NCI-H524 treated with DMSO at 0.1 percent for 48 hours (cell line): Measurements from ENCODE around the gene CXCL17.
"Not testable (repeated sequence)": the region's sequence is repeated elsewhere in the genome, so short reads cannot be mapped to it uniquely, and the experiment has no call there.

Experiments
- DNase-seq: peaks from one replicate; lab custom pipeline; 2025; lab: John Stamatoyannopoulos, UW

Gene CXCL17

GRCh38 chr19:42442833-42443232 lies at the start of gene CXCL17:
Gene CXCL17 (minus strand): TSS chr19:42442946. CDS start chr19:42442832, 114 bp downstream.
- DNase-seq, result no peak

GRCh38 chr19:42488783-42489521 lies 46.2 kb upstream of the CXCL17 start:
- no peak for DNase-seq

GRCh38 chr19:42487798-42488178 lies 45.0 kb upstream of the CXCL17 start:
- no peak for DNase-seq

GRCh38 chr19:42487032-42487797 lies 44.5 kb upstream of the CXCL17 start:
- no peak for DNase-seq

- DNase-seq, result not testable (repeated sequence)
These were observed 42.3 kb upstream of the CXCL17 start for GRCh38 chr19:42485036-42485435.

GRCh38 chr19:42480335-42481095 lies 37.8 kb upstream of the CXCL17 start:
- DNase-seq, result no peak

- DNase-seq, result no peak
These were observed 37.0 kb upstream of the CXCL17 start for GRCh38 chr19:42479736-42480135.

- DNase-seq, result no peak
These were observed 36.1 kb upstream of the CXCL17 start for GRCh38 chr19:42478765-42479311.

GRCh38 chr19:42477933-42478332 lies 35.2 kb upstream of the CXCL17 start:
- DNase-seq, result no peak

GRCh38 chr19:42477117-42477516 lies 34.4 kb upstream of the CXCL17 start:
- no peak for DNase-seq

- no peak for DNase-seq
These were observed 32.6 kb upstream of the CXCL17 start for GRCh38 chr19:42475366-42475765.

GRCh38 chr19:42474743-42475142 lies 32.0 kb upstream of the CXCL17 start:
- DNase-seq, result no peak

- no peak for DNase-seq
These were observed 30.9 kb upstream of the CXCL17 start for GRCh38 chr19:42473686-42474085.

GRCh38 chr19:42472402-42473147 lies 29.8 kb upstream of the CXCL17 start:
- no peak for DNase-seq

- no peak for DNase-seq
These were observed 29.0 kb upstream of the CXCL17 start for GRCh38 chr19:42471554-42472249.

- DNase-seq, result no peak
These were observed 26.8 kb upstream of the CXCL17 start for GRCh38 chr19:42469311-42470235.

GRCh38 chr19:42468273-42468796 lies 25.6 kb upstream of the CXCL17 start:
- DNase-seq, result no peak

- no peak for DNase-seq
These were observed 24.5 kb upstream of the CXCL17 start for GRCh38 chr19:42467183-42467760.

- DNase-seq, result no peak
These were observed 23.9 kb upstream of the CXCL17 start for GRCh38 chr19:42466521-42467182.
